Stomach (tissue), 4 donors: Measurements from ENCODE around the gene TAF11L12.

Experiments used
- CTCF ChIP-seq, 7 experiments: fragments of 450-650 bp in 4 of 7; fragments of 200-600 bp in 3 of 7; sonication (generic) in 3 of 7; IDR thresholded peaks; one replicate each; pipeline ENCODE4 v1.5.1; 2016 to 2019; ENCODE audit warnings: antibody characterized with exemption in 7 of 7, control low read depth in 2 of 7, mild to moderate bottlenecking in 1 of 7
- POLR2A ChIP-seq, 4 donors: fragments of 450-650 bp; IDR thresholded peaks; one replicate each; pipeline ENCODE4 v1.6.1; 2016; ENCODE audit warnings: antibody characterized with exemption in 4 of 4, control low read depth in 2 of 4, mild to moderate bottlenecking in 1 of 4, moderate library complexity in 1 of 4
- POLR2AphosphoS5 ChIP-seq, 3 donors: sonication (generic); formaldehyde crosslinking; IDR thresholded peaks; one replicate each; pipeline ENCODE4 v1.6.1; 2016; ENCODE audit warnings: antibody characterized with exemption in 3 of 3

GRCh38 chr5:17604951-17605350 lies 5.2 kb upstream of the TAF11L12 start:
- TF ChIP-seq POLR2AphosphoS5 (IDR thresholded peaks at IDR 0.05), result no peak
- TF ChIP-seq CTCF (IDR thresholded peaks at IDR 0.05), result no peak
- TF ChIP-seq POLR2A (IDR thresholded peaks at IDR 0.05), result no peak
